Smooth muscle cell (in vitro differentiated cells): ENCODE results near the gene PRRC1. TPM values are rescaled to one million over a fixed set of nuclear protein-coding genes. Genes with fewer than 3 reads are reported as not detected.
A peak's percentile ranks its signal among the peaks of the same experiment; 100 is the strongest.

Source experiments
- DNase-seq: peaks from one replicate; lab custom pipeline; 2025; ENCODE audit not compliant: unreplicated experiment; lab: John Stamatoyannopoulos, UW
- H2AFZ ChIP-seq: fragments of 200-600 bp; sonication (generic); 2 replicates; pipeline ENCODE4 v1.6.0; 2016; ENCODE audit warnings: antibody characterized with exemption, low read depth, mild to moderate bottlenecking
- H3F3A ChIP-seq: fragments of 200-600 bp; sonication (generic); 2 replicates; pipeline ENCODE4 v1.6.0; 2017; ENCODE audit warnings: antibody characterized with exemption, low read depth
- H3K27ac ChIP-seq: fragments of 200-600 bp; sonication (generic); 2 replicates; pipeline ENCODE4 v1.5.1; 2016; ENCODE audit warnings: low read depth, mild to moderate bottlenecking
- H3K27me3 ChIP-seq: fragments of 200-600 bp; sonication (generic); 2 replicates; pipeline ENCODE4 v1.6.1; 2016; ENCODE audit warnings: low read depth, mild to moderate bottlenecking
- H3K36me3 ChIP-seq: fragments of 200-600 bp; sonication (generic); 2 replicates; pipeline ENCODE4 v1.5.1; 2016; ENCODE audit warnings: low read depth
- H3K4me1 ChIP-seq: fragments of 200-600 bp; sonication (generic); 2 replicates; pipeline ENCODE4 v1.5.1; 2016; ENCODE audit warnings: low read depth
- H3K4me2 ChIP-seq: fragments of 200-600 bp; sonication (generic); 2 replicates; pipeline ENCODE4 v1.6.0; 2016; ENCODE audit warnings: mild to moderate bottlenecking
- H3K4me3 ChIP-seq: fragments of 200-600 bp; sonication (generic); 2 replicates; pipeline ENCODE4 v1.5.1; 2016; ENCODE audit warnings: mild to moderate bottlenecking
- H3K79me2 ChIP-seq: fragments of 200-600 bp; sonication (generic); 2 replicates; pipeline ENCODE4 v1.6.0; 2016; ENCODE audit warnings: low read depth, mild to moderate bottlenecking
- H3K9ac ChIP-seq: fragments of 200-600 bp; sonication (generic); 2 replicates; pipeline ENCODE4 v1.6.0; 2016; ENCODE audit warnings: low read depth
- H3K9me3 ChIP-seq: fragments of 200-600 bp; sonication (generic); replicated peaks from 2 replicates; pipeline ENCODE4 v1.5.1; 2016; ENCODE audit warnings: low read depth
- H4K20me1 ChIP-seq: fragments of 200-600 bp; sonication (generic); 2 replicates; pipeline ENCODE4 v1.6.0; 2016; ENCODE audit warnings: low read depth
- WGBS: methylation state at CpG from one replicate; pipeline ENCODE4 v1.1.7; 2016; ENCODE audit warnings: low lambda C conversion rate; 5-methylcytosine and 5-hydroxymethylcytosine counted together
- polyA plus RNA-seq: library from polyadenylated mRNA; unstranded; fragments of >200 nt; fragmentation: Nextera tagmentation; extraction: Ambion mirVana; gene quantifications from 2 replicates; pipeline ENCODE4 v1.2.1, GENCODE V29; 2016
- total RNA-seq: library from RNA; depleted of rRNA; stranded (reverse); fragments of >200 nt; gene quantifications from 2 replicates; pipeline ENCODE4 v1.2.3, GENCODE V29; 2014
- TF ChIP-seq, protein P1 (sequence below): fragments of 200-600 bp; sonication (generic); IDR thresholded peaks from 2 replicates; pipeline ENCODE4 v1.5.1; 2017; ENCODE audit warnings: borderline replicate concordance, mild to moderate bottlenecking, antibody characterized with exemption; ENCODE audit not compliant: insufficient read depth, poor library complexity, severe bottlenecking

PRRC1 gene
- total and polyA plus RNA-seq, 2 experiments from 2014 or later, result 80.5 to 159 TPM

DNA sequence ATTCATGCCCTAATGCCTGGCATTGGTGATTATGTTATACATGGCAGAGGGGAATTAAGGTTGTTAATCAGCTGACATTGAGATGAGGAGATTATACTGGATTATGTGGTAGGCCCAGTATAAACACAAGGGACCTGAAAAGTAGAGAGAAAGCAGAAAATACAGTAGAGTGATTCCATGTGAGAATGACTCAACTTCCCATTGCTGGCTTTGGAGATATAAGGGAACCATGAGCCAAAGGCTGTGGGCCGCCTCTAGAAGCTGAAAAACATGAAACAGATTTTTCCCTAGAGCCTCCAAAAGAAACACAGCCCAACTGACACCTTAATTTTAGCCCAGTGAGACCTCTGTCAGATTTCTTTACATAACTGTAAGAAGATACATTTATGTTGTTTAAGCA, 66.4 kb downstream of the PRRC1 start:
- H3F3A ChIP-seq, result peaks cover 4% of the 10 kb centered on the region
- no peak overlapping the region for H3K4me2 ChIP-seq
- no peaks in the 10 kb centered on the region for H3K9me3 ChIP-seq
- H3K27me3 ChIP-seq, result no peaks in the 10 kb centered on the region
- H3K27ac ChIP-seq, result no peak overlapping the region
- 53% methylated on average over 1 of the region's 1 CpG for WGBS
- no peak overlapping the region for H3K4me3 ChIP-seq
- H3K79me2 ChIP-seq, result no peaks in the 10 kb centered on the region
- H3K4me1 ChIP-seq, result peaks cover 14% of the 10 kb centered on the region
- H4K20me1 ChIP-seq, result no peaks in the 10 kb centered on the region
- no peak overlapping the region for H3K9ac ChIP-seq
- DNase-seq, result no peak
- no peak overlapping the region for H2AFZ ChIP-seq
- TF ChIP-seq, protein P1, sequence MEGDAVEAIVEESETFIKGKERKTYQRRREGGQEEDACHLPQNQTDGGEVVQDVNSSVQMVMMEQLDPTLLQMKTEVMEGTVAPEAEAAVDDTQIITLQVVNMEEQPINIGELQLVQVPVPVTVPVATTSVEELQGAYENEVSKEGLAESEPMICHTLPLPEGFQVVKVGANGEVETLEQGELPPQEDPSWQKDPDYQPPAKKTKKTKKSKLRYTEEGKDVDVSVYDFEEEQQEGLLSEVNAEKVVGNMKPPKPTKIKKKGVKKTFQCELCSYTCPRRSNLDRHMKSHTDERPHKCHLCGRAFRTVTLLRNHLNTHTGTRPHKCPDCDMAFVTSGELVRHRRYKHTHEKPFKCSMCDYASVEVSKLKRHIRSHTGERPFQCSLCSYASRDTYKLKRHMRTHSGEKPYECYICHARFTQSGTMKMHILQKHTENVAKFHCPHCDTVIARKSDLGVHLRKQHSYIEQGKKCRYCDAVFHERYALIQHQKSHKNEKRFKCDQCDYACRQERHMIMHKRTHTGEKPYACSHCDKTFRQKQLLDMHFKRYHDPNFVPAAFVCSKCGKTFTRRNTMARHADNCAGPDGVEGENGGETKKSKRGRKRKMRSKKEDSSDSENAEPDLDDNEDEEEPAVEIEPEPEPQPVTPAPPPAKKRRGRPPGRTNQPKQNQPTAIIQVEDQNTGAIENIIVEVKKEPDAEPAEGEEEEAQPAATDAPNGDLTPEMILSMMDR, result no peak
- no peaks in the 10 kb centered on the region for H3K36me3 ChIP-seq

DNA sequence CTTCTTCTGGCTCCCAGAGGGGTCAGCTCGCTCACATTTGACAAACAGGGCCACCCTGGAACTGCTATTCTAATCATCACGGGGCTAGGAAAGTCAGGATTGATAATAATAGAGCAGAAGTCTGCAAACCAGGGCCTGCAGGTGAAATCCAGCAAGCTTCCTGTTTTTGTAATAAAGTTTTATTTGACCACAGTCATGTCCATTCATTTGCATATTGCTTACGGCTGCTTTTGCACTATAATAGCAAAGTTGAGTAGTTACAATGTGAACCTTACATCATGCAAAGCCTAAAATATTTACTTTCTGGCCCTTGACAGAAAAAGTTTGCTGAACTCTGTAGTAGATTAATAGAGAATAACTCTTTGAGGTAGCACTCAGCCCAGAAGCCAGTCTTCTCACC, 68.2 kb downstream of the PRRC1 start:
- Histone ChIP-seq H3K4me3 (no peak overlapping the region), H3K27me3 (no peaks in the 10 kb centered on the region), H3K79me2 (no peaks in the 10 kb centered on the region), H3K27ac (no peak overlapping the region), H3K4me2 (no peak overlapping the region), H3K9ac (no peak overlapping the region), H3F3A (peaks cover 4% of the 10 kb centered on the region), H3K4me1 (peaks cover 14% of the 10 kb centered on the region), H4K20me1 (no peaks in the 10 kb centered on the region), H3K9me3 (no peaks in the 10 kb centered on the region), H3K36me3 (no peaks in the 10 kb centered on the region), H2AFZ (no peak overlapping the region)
- 63% methylated on average over 3 of the region's 3 CpGs for WGBS
- no peak for DNase-seq
- TF ChIP-seq, protein P1, result no peak

DNA sequence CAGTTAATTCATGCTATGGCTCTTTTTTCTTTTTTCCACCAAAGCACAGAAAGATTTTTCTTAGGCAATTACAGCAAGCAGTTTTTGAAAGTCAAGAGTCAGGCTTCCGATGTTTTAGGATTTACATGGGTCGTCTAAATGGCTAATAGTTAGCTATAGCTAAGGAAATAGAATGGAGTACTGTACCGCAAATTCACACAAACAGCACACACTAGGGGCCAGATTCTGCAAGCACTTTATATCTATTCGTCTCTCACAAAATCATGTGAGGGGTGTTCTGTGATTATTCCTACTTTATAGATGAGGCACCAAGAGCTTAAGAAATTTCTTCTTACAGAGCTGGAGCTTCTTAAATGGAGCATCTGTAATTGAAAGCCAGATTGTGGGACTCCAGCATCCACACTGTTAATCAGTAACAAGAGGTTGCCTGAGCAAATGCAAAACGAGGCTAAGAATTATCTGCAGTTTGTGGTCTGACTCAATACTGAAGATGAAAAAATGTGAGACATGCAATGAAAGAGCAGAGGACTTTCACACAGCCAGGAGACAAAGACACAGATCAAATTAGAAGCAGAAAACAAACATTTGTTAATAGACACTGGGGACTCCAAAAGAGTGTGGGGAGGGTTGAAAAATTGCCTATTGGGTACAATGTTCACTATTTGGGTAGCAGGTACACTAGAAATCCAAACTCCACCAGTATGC, 68.8 kb downstream of the PRRC1 start:
- H3K27me3 ChIP-seq, result no peaks in the 10 kb centered on the region
- TF ChIP-seq, protein P1, result no peak
- no peaks in the 10 kb centered on the region for H3K36me3 ChIP-seq
- WGBS, result 60% methylated on average over 5 of the region's 5 CpGs
- peak overlapping the region; percentile 41 for H3K4me2 ChIP-seq
- H3F3A ChIP-seq, result peaks cover 4% of the 10 kb centered on the region
- peaks cover 14% of the 10 kb centered on the region for H3K4me1 ChIP-seq
- H3K79me2 ChIP-seq, result no peaks in the 10 kb centered on the region
- DNase-seq, result no peak
- H2AFZ ChIP-seq, result peak overlapping the region; percentile 27
- no peaks in the 10 kb centered on the region for H4K20me1 ChIP-seq
- no peaks in the 10 kb centered on the region for H3K9me3 ChIP-seq
- no peak overlapping the region for H3K4me3 ChIP-seq
- H3K9ac ChIP-seq, result no peak overlapping the region
- no peak overlapping the region for H3K27ac ChIP-seq

DNA sequence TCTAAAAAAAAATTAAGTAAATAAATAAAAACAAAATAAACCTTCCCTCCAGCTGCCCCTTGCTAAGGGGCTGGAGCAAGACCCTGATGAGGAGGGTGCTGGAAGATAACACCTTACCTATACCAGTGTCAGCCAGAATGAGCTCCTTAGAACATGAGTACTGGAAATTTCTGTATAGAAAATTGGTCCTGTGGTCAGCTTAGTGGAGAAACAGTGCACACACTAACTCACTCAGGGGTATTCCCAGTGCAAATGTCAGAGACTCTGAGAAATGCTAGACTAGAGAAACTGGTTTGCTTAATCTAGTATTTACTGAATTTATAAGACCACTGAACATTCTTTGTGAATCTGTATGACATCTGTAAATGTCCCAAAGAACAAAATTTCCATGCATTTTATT, 69.4 kb downstream of the PRRC1 start:
- no peak for DNase-seq
- Histone ChIP-seq H3K27ac (no peak overlapping the region), H3K9ac (no peak overlapping the region), H2AFZ (no peak overlapping the region), H3K4me2 (peak overlapping the region; percentile 41), H3K27me3 (no peaks in the 10 kb centered on the region), H3K79me2 (no peaks in the 10 kb centered on the region), H3K4me3 (no peak overlapping the region), H4K20me1 (no peaks in the 10 kb centered on the region), H3K36me3 (no peaks in the 10 kb centered on the region), H3F3A (peaks cover 4% of the 10 kb centered on the region), H3K9me3 (no peaks in the 10 kb centered on the region), H3K4me1 (peaks cover 14% of the 10 kb centered on the region)
- TF ChIP-seq, protein P1, result no peak
